Stimulated activated naive CD8-positive, alpha-beta T cell treated with anti-CD3 and anti-CD28 coated beads, Interleukin-15, Interleukin-2, amounts not matched to agents 100 ng/mL and 50 ng/mL, for 24 hours (primary cell): ENCODE measurements around the gene LDB2.

Experiments used
- H3K27ac Mint-ChIP-seq: one replicate; pipeline ENCODE4 v1.8.0; 2021; ENCODE audit warnings: mild to moderate bottlenecking, mixed read lengths
- H3K27me3 Mint-ChIP-seq: one replicate; pipeline ENCODE4 v1.8.0; 2021; ENCODE audit warnings: mixed read lengths
- H3K36me3 Mint-ChIP-seq: one replicate; pipeline ENCODE4 v1.8.0; 2021; ENCODE audit warnings: low read depth, mixed read lengths
- H3K4me1 Mint-ChIP-seq: one replicate; pipeline ENCODE4 v1.8.0; 2021; ENCODE audit warnings: low read depth, mixed read lengths
- H3K4me3 Mint-ChIP-seq: one replicate; pipeline ENCODE4 v1.8.0; 2021; ENCODE audit warnings: mild to moderate bottlenecking, mixed read lengths
- H3K9me3 Mint-ChIP-seq: one replicate; pipeline ENCODE4 v1.8.0; 2021; ENCODE audit warnings: mixed read lengths

LDB2 gene

GRCh38 chr4:16588651-16589050, 309.8 kb downstream of the LDB2 start:
- H3K4me3 Mint-ChIP-seq, result no peak overlapping the region
- H3K9me3 Mint-ChIP-seq, result no peaks in the 10 kb centered on the region
- H3K27me3 Mint-ChIP-seq, result no peaks in the 10 kb centered on the region
- no peaks in the 10 kb centered on the region for H3K36me3 Mint-ChIP-seq
- no peak overlapping the region for H3K27ac Mint-ChIP-seq
- H3K4me1 Mint-ChIP-seq, result no peaks in the 10 kb centered on the region

GRCh38 chr4:16588149-16588548, 310.3 kb downstream of the LDB2 start:
- H3K36me3 Mint-ChIP-seq, result no peaks in the 10 kb centered on the region
- no peak overlapping the region for H3K27ac Mint-ChIP-seq
- no peaks in the 10 kb centered on the region for H3K27me3 Mint-ChIP-seq
- no peaks in the 10 kb centered on the region for H3K4me1 Mint-ChIP-seq
- no peak overlapping the region for H3K4me3 Mint-ChIP-seq
- H3K9me3 Mint-ChIP-seq, result no peaks in the 10 kb centered on the region

GRCh38 chr4:16585053-16585452, 313.4 kb downstream of the LDB2 start:
- H3K9me3 Mint-ChIP-seq, result no peaks in the 10 kb centered on the region
- H3K36me3 Mint-ChIP-seq, result no peaks in the 10 kb centered on the region
- no peaks in the 10 kb centered on the region for H3K4me1 Mint-ChIP-seq
- no peak overlapping the region for H3K4me3 Mint-ChIP-seq
- H3K27ac Mint-ChIP-seq, result no peak overlapping the region
- no peaks in the 10 kb centered on the region for H3K27me3 Mint-ChIP-seq

GRCh38 chr4:16583764-16584163, 314.7 kb downstream of the LDB2 start:
- no peaks in the 10 kb centered on the region for H3K4me1 Mint-ChIP-seq
- no peaks in the 10 kb centered on the region for H3K9me3 Mint-ChIP-seq
- H3K27ac Mint-ChIP-seq, result no peak overlapping the region
- H3K36me3 Mint-ChIP-seq, result no peaks in the 10 kb centered on the region
- H3K27me3 Mint-ChIP-seq, result no peaks in the 10 kb centered on the region
- H3K4me3 Mint-ChIP-seq, result no peak overlapping the region

- no peaks in the 10 kb centered on the region for H3K9me3 Mint-ChIP-seq
- no peaks in the 10 kb centered on the region for H3K36me3 Mint-ChIP-seq
- no peaks in the 10 kb centered on the region for H3K4me1 Mint-ChIP-seq
- no peak overlapping the region for H3K27ac Mint-ChIP-seq
- no peak overlapping the region for H3K4me3 Mint-ChIP-seq
- no peaks in the 10 kb centered on the region for H3K27me3 Mint-ChIP-seq
Observed at GRCh38 chr4:16582526-16582925, 315.9 kb downstream of the LDB2 start.

- H3K36me3 Mint-ChIP-seq, result no peaks in the 10 kb centered on the region
- H3K27me3 Mint-ChIP-seq, result no peaks in the 10 kb centered on the region
- no peaks in the 10 kb centered on the region for H3K4me1 Mint-ChIP-seq
- H3K9me3 Mint-ChIP-seq, result no peaks in the 10 kb centered on the region
- no peak overlapping the region for H3K4me3 Mint-ChIP-seq
- no peak overlapping the region for H3K27ac Mint-ChIP-seq
Observed at GRCh38 chr4:16582036-16582435, 316.4 kb downstream of the LDB2 start.

GRCh38 chr4:16581117-16581516, 317.3 kb downstream of the LDB2 start:
- H3K36me3 Mint-ChIP-seq, result no peaks in the 10 kb centered on the region
- no peaks in the 10 kb centered on the region for H3K27me3 Mint-ChIP-seq
- H3K4me1 Mint-ChIP-seq, result no peaks in the 10 kb centered on the region
- H3K27ac Mint-ChIP-seq, result no peak overlapping the region
- no peak overlapping the region for H3K4me3 Mint-ChIP-seq
- H3K9me3 Mint-ChIP-seq, result no peaks in the 10 kb centered on the region

- no peaks in the 10 kb centered on the region for H3K4me1 Mint-ChIP-seq
- no peak overlapping the region for H3K4me3 Mint-ChIP-seq
- no peaks in the 10 kb centered on the region for H3K9me3 Mint-ChIP-seq
- H3K36me3 Mint-ChIP-seq, result no peaks in the 10 kb centered on the region
- no peak overlapping the region for H3K27ac Mint-ChIP-seq
- H3K27me3 Mint-ChIP-seq, result no peaks in the 10 kb centered on the region
Observed at GRCh38 chr4:16580514-16580913, 317.9 kb downstream of the LDB2 start.

GRCh38 chr4:16579866-16580265, 318.6 kb downstream of the LDB2 start:
- Mint-ChIP-seq H3K27me3 (peaks cover 3% of the 10 kb centered on the region), H3K36me3 (no peaks in the 10 kb centered on the region), H3K27ac (no peak overlapping the region), H3K4me3 (no peak overlapping the region), H3K4me1 (no peaks in the 10 kb centered on the region), H3K9me3 (no peaks in the 10 kb centered on the region)

GRCh38 chr4:16577177-16577576, 321.3 kb downstream of the LDB2 start:
- H3K4me3 Mint-ChIP-seq, result no peak overlapping the region
- H3K36me3 Mint-ChIP-seq, result no peaks in the 10 kb centered on the region
- H3K4me1 Mint-ChIP-seq, result no peaks in the 10 kb centered on the region
- peaks cover 3% of the 10 kb centered on the region for H3K27me3 Mint-ChIP-seq
- H3K27ac Mint-ChIP-seq, result no peak overlapping the region
- no peaks in the 10 kb centered on the region for H3K9me3 Mint-ChIP-seq

GRCh38 chr4:16574981-16575380, 323.5 kb downstream of the LDB2 start:
- Mint-ChIP-seq H3K36me3 (no peaks in the 10 kb centered on the region), H3K4me3 (no peak overlapping the region)

GRCh38 chr4:16573739-16574138, 324.7 kb downstream of the LDB2 start:
- H3K9me3 Mint-ChIP-seq, result no peaks in the 10 kb centered on the region
- no peaks in the 10 kb centered on the region for H3K36me3 Mint-ChIP-seq

More at GRCh38 chr4:16574981-16575380, 323.5 kb downstream of the LDB2 start:
- Mint-ChIP-seq H3K4me1 (no peaks in the 10 kb centered on the region), H3K27ac (no peak overlapping the region), H3K9me3 (no peaks in the 10 kb centered on the region), H3K27me3 (peaks cover 3% of the 10 kb centered on the region)

GRCh38 chr4:16573206-16573605, 325.2 kb downstream of the LDB2 start:
- Mint-ChIP-seq H3K27ac (no peak overlapping the region), H3K36me3 (no peaks in the 10 kb centered on the region), H3K4me3 (no peak overlapping the region), H3K9me3 (no peaks in the 10 kb centered on the region), H3K27me3 (peaks cover 3% of the 10 kb centered on the region), H3K4me1 (no peaks in the 10 kb centered on the region)

More at GRCh38 chr4:16573739-16574138, 324.7 kb downstream of the LDB2 start:
- H3K4me3 Mint-ChIP-seq, result no peak overlapping the region
- H3K4me1 Mint-ChIP-seq, result no peaks in the 10 kb centered on the region
- H3K27ac Mint-ChIP-seq, result no peak overlapping the region
- peaks cover 3% of the 10 kb centered on the region for H3K27me3 Mint-ChIP-seq

- peaks cover 3% of the 10 kb centered on the region for H3K27me3 Mint-ChIP-seq
- H3K9me3 Mint-ChIP-seq, result no peaks in the 10 kb centered on the region
- no peak overlapping the region for H3K4me3 Mint-ChIP-seq
- H3K36me3 Mint-ChIP-seq, result no peaks in the 10 kb centered on the region
- H3K27ac Mint-ChIP-seq, result no peak overlapping the region
- no peaks in the 10 kb centered on the region for H3K4me1 Mint-ChIP-seq
Observed at GRCh38 chr4:16572631-16573030, 325.8 kb downstream of the LDB2 start.

GRCh38 chr4:16572161-16572560, 326.3 kb downstream of the LDB2 start:
- H3K4me1 Mint-ChIP-seq, result no peaks in the 10 kb centered on the region
- no peaks in the 10 kb centered on the region for H3K9me3 Mint-ChIP-seq
- H3K4me3 Mint-ChIP-seq, result no peak overlapping the region
- no peak overlapping the region for H3K27ac Mint-ChIP-seq
- peaks cover 3% of the 10 kb centered on the region for H3K27me3 Mint-ChIP-seq
- no peaks in the 10 kb centered on the region for H3K36me3 Mint-ChIP-seq

- H3K27me3 Mint-ChIP-seq, result no peaks in the 10 kb centered on the region
- H3K36me3 Mint-ChIP-seq, result no peaks in the 10 kb centered on the region
- H3K27ac Mint-ChIP-seq, result no peak overlapping the region
- H3K4me1 Mint-ChIP-seq, result no peaks in the 10 kb centered on the region
- H3K9me3 Mint-ChIP-seq, result no peaks in the 10 kb centered on the region
- H3K4me3 Mint-ChIP-seq, result no peak overlapping the region
Observed at GRCh38 chr4:16569790-16570189, 328.7 kb downstream of the LDB2 start.
